HL-60 (cell line): ENCODE results near the gene TASP1.
"Not testable (repeated sequence)": the region's sequence is repeated elsewhere in the genome, so short reads cannot be mapped to it uniquely, and the experiment has no call there.

ENCODE experiments used
- CTCF ChIP-seq: IDR thresholded peaks from one replicate; pipeline ENCODE4 v1.5.1; 2011; ENCODE audit warnings: low read length, control low read depth, inconsistent platforms; ENCODE audit not compliant: insufficient read depth
- GABPA ChIP-seq: IDR thresholded peaks from 2 replicates; pipeline ENCODE4 v1.6.1; 2012; ENCODE audit warnings: low read depth
- POLR2AphosphoS5 ChIP-seq: IDR thresholded peaks from 2 replicates; pipeline ENCODE4 v1.6.1; 2012; ENCODE audit warnings: low read depth
- REST ChIP-seq: IDR thresholded peaks from 2 replicates; pipeline ENCODE4 v1.6.1; 2012; ENCODE audit warnings: low read depth; ENCODE audit not compliant: insufficient replicate concordance
- SPI1 ChIP-seq: IDR thresholded peaks from 2 replicates; pipeline ENCODE4 v1.6.1; 2012; ENCODE audit warnings: low read depth, mild to moderate bottlenecking, borderline replicate concordance

GRCh38 chr20:13627525-13627924 lies 11.2 kb downstream of the TASP1 start:
- TF ChIP-seq POLR2AphosphoS5, REST, CTCF, GABPA, SPI1: not testable (repeated sequence)
